ENCODE measurements around the gene CDH23.

DNA sequence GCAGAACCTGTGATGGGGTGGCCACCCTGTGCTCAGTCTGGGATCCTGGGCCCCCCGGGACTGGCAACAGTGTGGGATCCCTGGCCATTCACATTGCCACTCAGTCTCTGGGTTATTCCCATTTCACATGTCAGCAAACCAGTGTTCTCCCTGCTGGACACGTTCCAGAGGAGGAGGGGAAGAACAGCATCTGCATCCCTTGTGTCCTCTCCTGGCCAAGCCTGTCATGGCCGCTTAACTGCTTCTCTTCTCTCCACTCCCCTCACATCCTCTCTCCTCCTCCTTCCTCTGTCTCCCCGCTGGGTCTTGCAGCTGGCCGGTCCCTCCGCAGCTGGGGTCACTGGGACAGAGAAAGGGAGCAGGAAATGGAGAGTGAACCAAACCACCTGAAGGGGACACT, 248.5 kb downstream of the CDH23 start:
- TF ChIP-seq POLR2A (IDR thresholded peaks at IDR 0.05): no peak
- TF ChIP-seq, protein P1, sequence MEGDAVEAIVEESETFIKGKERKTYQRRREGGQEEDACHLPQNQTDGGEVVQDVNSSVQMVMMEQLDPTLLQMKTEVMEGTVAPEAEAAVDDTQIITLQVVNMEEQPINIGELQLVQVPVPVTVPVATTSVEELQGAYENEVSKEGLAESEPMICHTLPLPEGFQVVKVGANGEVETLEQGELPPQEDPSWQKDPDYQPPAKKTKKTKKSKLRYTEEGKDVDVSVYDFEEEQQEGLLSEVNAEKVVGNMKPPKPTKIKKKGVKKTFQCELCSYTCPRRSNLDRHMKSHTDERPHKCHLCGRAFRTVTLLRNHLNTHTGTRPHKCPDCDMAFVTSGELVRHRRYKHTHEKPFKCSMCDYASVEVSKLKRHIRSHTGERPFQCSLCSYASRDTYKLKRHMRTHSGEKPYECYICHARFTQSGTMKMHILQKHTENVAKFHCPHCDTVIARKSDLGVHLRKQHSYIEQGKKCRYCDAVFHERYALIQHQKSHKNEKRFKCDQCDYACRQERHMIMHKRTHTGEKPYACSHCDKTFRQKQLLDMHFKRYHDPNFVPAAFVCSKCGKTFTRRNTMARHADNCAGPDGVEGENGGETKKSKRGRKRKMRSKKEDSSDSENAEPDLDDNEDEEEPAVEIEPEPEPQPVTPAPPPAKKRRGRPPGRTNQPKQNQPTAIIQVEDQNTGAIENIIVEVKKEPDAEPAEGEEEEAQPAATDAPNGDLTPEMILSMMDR (IDR thresholded peaks at IDR 0.05 in 8 of 11, conservative IDR thresholded peaks at IDR 0.05 in 3 of 11): no peak
- TF ChIP-seq POLR2AphosphoS5 (IDR thresholded peaks at IDR 0.05): no peak
